H9 (cell line): ENCODE data around the gene RCAN1. TPM values are rescaled to one million over a fixed set of nuclear protein-coding genes. Genes with fewer than 3 reads are reported as not detected.

Experiments used
- DNase-seq: peaks from one replicate; pipeline ENCODE4 v3.0.0-alpha.2; 2017
- H2AFZ ChIP-seq: one replicate; pipeline ENCODE4 v1.6.1; 2013; ENCODE audit warnings: mild to moderate bottlenecking, low read length, control low read depth, moderate library complexity
- H2AK5ac ChIP-seq: 2 replicates; pipeline ENCODE4 v1.6.1; 2013; ENCODE audit warnings: low read length, control low read depth, mixed read lengths; ENCODE audit not compliant: insufficient read length
- H2BK120ac ChIP-seq: one replicate; pipeline ENCODE4 v1.6.1; 2013; ENCODE audit warnings: low read depth, mild to moderate bottlenecking, low read length, control low read depth, inconsistent platforms; ENCODE audit not compliant: poor library complexity, severe bottlenecking
- H2BK12ac ChIP-seq: 2 replicates; pipeline ENCODE4 v1.6.1; 2013; ENCODE audit warnings: low read length, control low read depth, mixed read lengths, low read depth; ENCODE audit not compliant: insufficient read length
- H2BK15ac ChIP-seq: 2 replicates; pipeline ENCODE4 v1.6.1; 2013; ENCODE audit warnings: low read depth, low read length, control low read depth
- H2BK20ac ChIP-seq: one replicate; pipeline ENCODE4 v1.6.1; 2013; ENCODE audit warnings: low read depth, mild to moderate bottlenecking, low read length, control low read depth, inconsistent platforms; ENCODE audit not compliant: poor library complexity, severe bottlenecking
- H2BK5ac ChIP-seq: 2 replicates; pipeline ENCODE4 v1.6.1; 2013; ENCODE audit warnings: low read length, control low read depth, mixed read lengths; ENCODE audit not compliant: insufficient read length
- H3K14ac ChIP-seq: 2 replicates; pipeline ENCODE4 v1.6.1; 2013; ENCODE audit warnings: low read length, control low read depth; ENCODE audit not compliant: insufficient read depth
- H3K18ac ChIP-seq: 2 replicates; pipeline ENCODE4 v1.6.1; 2013; ENCODE audit warnings: low read depth, mild to moderate bottlenecking, mixed read lengths, low read length, control low read depth; ENCODE audit not compliant: insufficient read length
- H3K23ac ChIP-seq: 2 replicates; pipeline ENCODE4 v1.6.1; 2013; ENCODE audit warnings: low read length, control low read depth, mixed read lengths, low read depth; ENCODE audit not compliant: insufficient read length
- H3K23me2 ChIP-seq: 2 replicates; pipeline ENCODE4 v1.6.1; 2013; ENCODE audit warnings: low read depth, mild to moderate bottlenecking, mixed read lengths, low read length, control low read depth; ENCODE audit not compliant: insufficient read length, poor library complexity, severe bottlenecking
- H3K27ac ChIP-seq: 2 replicates; pipeline ENCODE4 v1.5.1; 2013; ENCODE audit warnings: low read length, control low read depth, mixed read lengths, low read depth; ENCODE audit not compliant: insufficient read length
- H3K27me3 ChIP-seq: 2 replicates; pipeline ENCODE4 v1.6.1; 2013; ENCODE audit warnings: low read length, control low read depth, inconsistent platforms; ENCODE audit not compliant: insufficient read depth
- H3K4ac ChIP-seq: 2 replicates; pipeline ENCODE4 v1.6.1; 2013; ENCODE audit warnings: low read depth, mild to moderate bottlenecking, control low read depth, inconsistent platforms, low read length, moderate library complexity
- H3K4me1 ChIP-seq: 2 replicates; pipeline ENCODE4 v1.6.1; 2013; ENCODE audit warnings: low read length, control low read depth, inconsistent platforms; ENCODE audit not compliant: insufficient read depth
- H3K4me2 ChIP-seq: 2 replicates; pipeline ENCODE4 v1.6.1; 2013; ENCODE audit warnings: low read length, control low read depth, mixed read lengths; ENCODE audit not compliant: insufficient read length, insufficient read depth
- H3K56ac ChIP-seq: 2 replicates; pipeline ENCODE4 v1.6.1; 2013; ENCODE audit warnings: low read depth, mild to moderate bottlenecking, mixed read lengths, low read length, control low read depth; ENCODE audit not compliant: insufficient read length
- H3K79me1 ChIP-seq: 2 replicates; pipeline ENCODE4 v1.6.1; 2013; ENCODE audit warnings: low read depth, mild to moderate bottlenecking, moderate library complexity, low read length, control low read depth, inconsistent platforms; ENCODE audit not compliant: insufficient read depth, poor library complexity, severe bottlenecking
- H3K79me2 ChIP-seq: 2 replicates; pipeline ENCODE4 v1.6.1; 2013; ENCODE audit warnings: low read length, control low read depth, inconsistent platforms; ENCODE audit not compliant: insufficient read depth
- H3K9ac ChIP-seq: 2 replicates; pipeline ENCODE4 v1.6.1; 2013; ENCODE audit warnings: low read length, control low read depth, mixed read lengths; ENCODE audit not compliant: insufficient read length; ENCODE audit errors: extremely low read depth
- H3K9me3 ChIP-seq: one replicate; pipeline ENCODE4 v1.6.1; 2013; ENCODE audit warnings: low read depth, low read length, inconsistent platforms; ENCODE audit not compliant: control insufficient read depth
- H3T11ph ChIP-seq: one replicate; pipeline ENCODE4 v1.6.1; 2013; ENCODE audit warnings: mild to moderate bottlenecking, low read length, control low read depth, inconsistent platforms
- H4K20me1 ChIP-seq: one replicate; pipeline ENCODE4 v1.6.1; 2013; ENCODE audit not compliant: control insufficient read depth, insufficient read length, insufficient read depth
- H4K5ac ChIP-seq: 2 replicates; pipeline ENCODE4 v1.6.1; 2013; ENCODE audit warnings: low read depth, mild to moderate bottlenecking, mixed read lengths, low read length, control low read depth; ENCODE audit not compliant: insufficient read length
- H4K8ac ChIP-seq: replicated peaks from 2 replicates; pipeline ENCODE4 v1.6.1; 2013; ENCODE audit warnings: low read length, control low read depth, mixed read lengths, low read depth; ENCODE audit not compliant: insufficient read length
- H4K91ac ChIP-seq: 2 replicates; pipeline ENCODE4 v1.6.1; 2013; ENCODE audit warnings: low read depth, mild to moderate bottlenecking, moderate library complexity, mixed read lengths, low read length, control low read depth; ENCODE audit not compliant: insufficient read length
- H3K27ac Mint-ChIP-seq, 3 experiments: 2 replicates in 2 of 3; 3 replicates in 1 of 3; pipeline ENCODE4 v1.8.0; 2020 to 2021; ENCODE audit warnings: mixed read lengths in 3 of 3, mild to moderate bottlenecking in 1 of 3, moderate library complexity in 1 of 3
- H3K27me3 Mint-ChIP-seq: 2 replicates; pipeline ENCODE4 v1.8.0; 2021; ENCODE audit warnings: low read depth, mild to moderate bottlenecking, moderate library complexity, mixed read lengths
- H3K36me3 Mint-ChIP-seq, 3 experiments: 2 replicates in 2 of 3; 3 replicates in 1 of 3; pipeline ENCODE4 v1.8.0; 2020 to 2021; ENCODE audit warnings: low read depth in 3 of 3, mixed read lengths in 3 of 3; ENCODE audit not compliant: insufficient read depth in 1 of 3
- H3K4me1 Mint-ChIP-seq, 2 experiments: 2 replicates each; pipeline ENCODE4 v1.8.0; 2020; ENCODE audit warnings: mixed read lengths in 2 of 2
- H3K4me3 Mint-ChIP-seq, 2 experiments: 2 replicates in 1 of 2; 3 replicates in 1 of 2; pipeline ENCODE4 v1.8.0; 2020 to 2021; ENCODE audit warnings: mild to moderate bottlenecking in 2 of 2, mixed read lengths in 2 of 2, moderate library complexity in 1 of 2
- H3K9me3 Mint-ChIP-seq, 2 experiments: 2 replicates in 1 of 2; 3 replicates in 1 of 2; pipeline ENCODE4 v1.8.0; 2020; ENCODE audit warnings: mild to moderate bottlenecking in 2 of 2, mixed read lengths in 2 of 2, moderate library complexity in 1 of 2
- CTCF ChIP-seq: fragments of 200-600 bp; sonication (generic); conservative IDR thresholded peaks from 3 replicates; pipeline ENCODE4 v1.8.0; 2021; ENCODE audit warnings: antibody characterized with exemption, mild to moderate bottlenecking
- WGBS: extraction: QIAGEN DNeasy Blood & Tissue Kit; methylation state at CpG from one replicate; pipeline ENCODE4 v1.1.7; 2013; ENCODE audit warnings: missing lambda C conversion rate, low lambda C conversion rate, mixed read lengths; ENCODE audit not compliant: insufficient read length; ENCODE audit errors: extremely low coverage; 5-methylcytosine and 5-hydroxymethylcytosine counted together
- total RNA-seq: library from RNA; stranded (reverse); gene quantifications from 2 replicates; pipeline ENCODE4 v1.2.1, GENCODE V29; 2021

Gene RCAN1
- total RNA-seq, 1 experiment from 2014 or later = 7.0 TPM

GRCh38 chr21:34636961-34637360, 22.0 kb upstream of the RCAN1 start:
- Histone ChIP-seq H3K4me2 (no peak overlapping the region), H3K79me1 (no peaks in the 10 kb centered on the region), H2AK5ac (no peak overlapping the region), H2BK12ac (no peak overlapping the region), H3K9me3 (no peaks in the 10 kb centered on the region), H2BK5ac (no peak overlapping the region), H3K27ac (no peak overlapping the region), H4K5ac (no peak overlapping the region), H3K23me2 (no peaks in the 10 kb centered on the region), H4K91ac (no peak overlapping the region), H3K56ac (no peak overlapping the region), H3K4me1 (no peaks in the 10 kb centered on the region), H2BK20ac (no peak overlapping the region), H2AFZ (no peak overlapping the region), H4K20me1 (no peaks in the 10 kb centered on the region), H2BK15ac (no peak overlapping the region), H3K14ac (no peak overlapping the region), H3K9ac (no peak overlapping the region), H3T11ph (no peak overlapping the region), H3K4ac (no peak overlapping the region), H4K8ac (no peak overlapping the region), H3K23ac (no peak overlapping the region), H3K18ac (no peak overlapping the region), H3K27me3 (no peaks in the 10 kb centered on the region), H3K79me2 (no peaks in the 10 kb centered on the region), H2BK120ac (no peak overlapping the region)
- no peak for TF ChIP-seq CTCF
- H3K27ac Mint-ChIP-seq = no peak overlapping the region
- H3K4me3 Mint-ChIP-seq = no peak overlapping the region
- no peaks in the 10 kb centered on the region; a peak in 1 of 7 replicates for H3K36me3 Mint-ChIP-seq
- H3K9me3 Mint-ChIP-seq = no peaks in the 10 kb centered on the region; a peak in 1 of 5 replicates
- H3K27me3 Mint-ChIP-seq = peaks cover 15% of the 10 kb centered on the region
- DNase-seq = no peak
- no peaks in the 10 kb centered on the region; a peak in 1 of 4 replicates for H3K4me1 Mint-ChIP-seq
- WGBS = no CpG with 5 or more reads among the region's 3 CpGs
